Activated naive CD4-positive, alpha-beta T cell treated with anti-CD3 and anti-CD28 coated beads for 36 hours (primary cell): ENCODE results near the gene WFS1. TPM values are rescaled to one million over a fixed set of nuclear protein-coding genes. Genes with fewer than 3 reads are reported as not detected.

Experiments
- CTCF ChIA-PET: fragments of 350-600 bp; sonication (Branson Sonifier 250); formaldehyde crosslinking; loops from one replicate; lab custom pipeline; 2021; ENCODE audit warnings: antibody characterized with exemption; lab: Charles Lee
- DNase-seq: peaks from one replicate; pipeline ENCODE4 v3.0.0-alpha.2; 2020
- H3K27ac Mint-ChIP-seq: one replicate; pipeline ENCODE4 v1.8.0; 2021; ENCODE audit warnings: mild to moderate bottlenecking, mixed read lengths
- H3K27me3 Mint-ChIP-seq: one replicate; pipeline ENCODE4 v1.8.0; 2021; ENCODE audit warnings: low read depth, mixed read lengths
- H3K36me3 Mint-ChIP-seq: one replicate; pipeline ENCODE4 v1.8.0; 2021; ENCODE audit warnings: low read depth, mixed read lengths
- H3K4me1 Mint-ChIP-seq: one replicate; pipeline ENCODE4 v1.8.0; 2021; ENCODE audit warnings: low read depth, mixed read lengths
- H3K4me3 Mint-ChIP-seq: one replicate; pipeline ENCODE4 v1.8.0; 2021; ENCODE audit warnings: mild to moderate bottlenecking, moderate library complexity, mixed read lengths
- H3K9me3 Mint-ChIP-seq: one replicate; pipeline ENCODE4 v1.8.0; 2021; ENCODE audit warnings: mixed read lengths
- intact Hi-C: fragments of 100-400 bp; cut with micrococcal nuclease; formaldehyde crosslinking; loops from one replicate; pipeline ENCODE4 v1.15.1; 2023
- total RNA-seq, 2 experiments: library from RNA; stranded (reverse); gene quantifications; one replicate each; pipeline ENCODE4 v1.2.3, GENCODE V29; 2021

Gene WFS1
- total RNA-seq, 2 experiments from 2014 or later, result 3.6 to 4.5 TPM

GRCh38 chr4:6301051-6301731, 31.5 kb downstream of the WFS1 start:
- CTCF ChIA-PET, result no interaction called here
- Mint-ChIP-seq H3K4me1 (no peaks in the 10 kb centered on the region), H3K36me3 (peaks cover 6% of the 10 kb centered on the region), H3K9me3 (no peaks in the 10 kb centered on the region), H3K27ac (no peak overlapping the region), H3K27me3 (no peaks in the 10 kb centered on the region), H3K4me3 (no peak overlapping the region)
- intact Hi-C loops, result no loop called here
- DNase-seq, result no peak

DNA sequence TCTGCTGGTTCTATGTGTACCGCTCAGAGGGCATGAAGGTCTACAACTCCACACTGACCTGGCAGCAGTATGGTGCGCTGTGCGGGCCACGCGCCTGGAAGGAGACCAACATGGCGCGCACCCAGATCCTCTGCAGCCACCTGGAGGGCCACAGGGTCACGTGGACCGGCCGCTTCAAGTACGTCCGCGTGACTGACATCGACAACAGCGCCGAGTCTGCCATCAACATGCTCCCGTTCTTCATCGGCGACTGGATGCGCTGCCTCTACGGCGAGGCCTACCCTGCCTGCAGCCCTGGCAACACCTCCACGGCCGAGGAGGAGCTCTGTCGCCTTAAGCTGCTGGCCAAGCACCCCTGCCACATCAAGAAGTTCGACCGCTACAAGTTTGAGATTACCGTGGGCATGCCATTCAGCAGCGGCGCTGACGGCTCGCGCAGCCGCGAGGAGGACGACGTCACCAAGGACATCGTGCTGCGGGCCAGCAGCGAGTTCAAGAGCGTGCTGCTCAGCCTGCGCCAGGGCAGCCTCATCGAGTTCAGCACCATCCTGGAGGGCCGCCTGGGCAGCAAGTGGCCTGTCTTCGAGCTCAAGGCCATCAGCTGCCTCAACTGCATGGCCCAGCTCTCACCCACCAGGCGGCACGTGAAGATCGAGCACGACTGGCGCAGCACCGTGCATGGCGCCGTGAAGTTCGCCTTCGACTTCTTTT, 32.2 kb downstream of the WFS1 start:
- no peaks in the 10 kb centered on the region for H3K9me3 Mint-ChIP-seq
- CTCF ChIA-PET, result no interaction called here
- H3K4me3 Mint-ChIP-seq, result no peak overlapping the region
- no peak overlapping the region for H3K27ac Mint-ChIP-seq
- no peak for DNase-seq
- no peaks in the 10 kb centered on the region for H3K4me1 Mint-ChIP-seq
- intact Hi-C loops, result no loop called here
- peaks cover 6% of the 10 kb centered on the region for H3K36me3 Mint-ChIP-seq
- peaks cover 5% of the 10 kb centered on the region for H3K27me3 Mint-ChIP-seq

GRCh38 chr4:6302869-6303268, 33.2 kb downstream of the WFS1 start:
- Mint-ChIP-seq H3K9me3 (no peaks in the 10 kb centered on the region), H3K4me3 (no peak overlapping the region), H3K27me3 (peaks cover 5% of the 10 kb centered on the region), H3K36me3 (peaks cover 6% of the 10 kb centered on the region), H3K27ac (no peak overlapping the region), H3K4me1 (no peaks in the 10 kb centered on the region)
- intact Hi-C loops, result no loop called here
- CTCF ChIA-PET, result no interaction called here
- no peak for DNase-seq

DNA sequence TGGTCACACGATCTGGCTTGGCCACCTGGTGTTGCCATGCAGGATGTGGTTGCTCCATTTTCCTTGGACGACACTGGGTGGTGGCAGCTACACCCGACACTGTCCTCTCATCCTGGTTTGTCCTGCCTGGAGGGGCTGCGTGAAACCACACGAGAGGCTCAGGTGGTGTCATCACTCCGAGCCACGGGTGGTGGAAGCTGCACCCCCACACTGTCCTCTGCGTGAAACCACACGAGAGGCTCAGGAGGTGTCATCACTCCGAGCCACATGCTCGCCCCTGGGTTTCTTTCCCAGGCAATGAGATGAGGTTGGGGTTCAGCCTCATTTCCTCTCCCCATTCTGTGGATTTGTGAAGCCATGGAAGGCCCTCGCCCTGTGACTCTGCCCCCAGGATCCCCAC, 34.3 kb downstream of the WFS1 start:
- intact Hi-C loops, result no loop called here
- CTCF ChIA-PET, result no interaction called here
- no peak for DNase-seq
- Mint-ChIP-seq H3K27me3 (peaks cover 14% of the 10 kb centered on the region), H3K4me1 (no peaks in the 10 kb centered on the region), H3K4me3 (no peak overlapping the region), H3K36me3 (peaks cover 6% of the 10 kb centered on the region), H3K9me3 (no peaks in the 10 kb centered on the region), H3K27ac (no peak overlapping the region)

GRCh38 chr4:6306299-6306698, 36.6 kb downstream of the WFS1 start:
- Mint-ChIP-seq H3K36me3 (peaks cover 6% of the 10 kb centered on the region), H3K4me1 (peaks cover 4% of the 10 kb centered on the region), H3K9me3 (no peaks in the 10 kb centered on the region), H3K4me3 (no peak overlapping the region), H3K27me3 (peaks cover 31% of the 10 kb centered on the region), H3K27ac (no peak overlapping the region)
- no peak for DNase-seq
- CTCF ChIA-PET, result interaction anchor here (0.6 to 1.9 kb wide), 2 partner anchors 25 to 395 kb away, joined by 3 to 8 read pairs; no protein-coding TSS in a partner anchor
- intact Hi-C loops, result no loop called here

DNA sequence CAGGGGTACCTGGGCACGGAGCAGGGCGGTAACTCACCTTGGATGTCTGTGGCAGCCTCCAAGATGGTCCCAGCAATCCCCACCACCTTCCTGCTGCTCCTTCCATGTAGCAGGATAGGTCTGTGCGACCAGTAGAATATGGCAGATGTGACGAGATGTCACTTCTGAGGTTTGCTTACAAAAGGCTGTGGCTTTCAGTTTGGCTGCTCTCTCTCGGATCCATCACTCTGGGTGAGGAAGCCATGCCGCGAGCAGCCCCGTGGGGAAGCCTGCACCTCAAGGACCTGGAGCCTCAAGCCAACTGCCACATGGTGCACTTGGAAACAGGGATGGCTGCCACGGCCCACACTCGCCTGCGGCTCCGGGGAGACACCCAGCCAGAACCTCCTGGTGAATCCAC, 37.6 kb downstream of the WFS1 start:
- no peak for DNase-seq
- Mint-ChIP-seq H3K9me3 (no peaks in the 10 kb centered on the region), H3K27me3 (peaks cover 36% of the 10 kb centered on the region), H3K4me3 (no peak overlapping the region), H3K27ac (no peak overlapping the region), H3K4me1 (peaks cover 4% of the 10 kb centered on the region), H3K36me3 (peaks cover 3% of the 10 kb centered on the region)
- intact Hi-C loops, result no loop called here
- CTCF ChIA-PET, result interaction anchor here (1.9 kb wide), 1 partner anchor 24 kb away, joined by 8 read pairs; no protein-coding TSS in a partner anchor

DNA sequence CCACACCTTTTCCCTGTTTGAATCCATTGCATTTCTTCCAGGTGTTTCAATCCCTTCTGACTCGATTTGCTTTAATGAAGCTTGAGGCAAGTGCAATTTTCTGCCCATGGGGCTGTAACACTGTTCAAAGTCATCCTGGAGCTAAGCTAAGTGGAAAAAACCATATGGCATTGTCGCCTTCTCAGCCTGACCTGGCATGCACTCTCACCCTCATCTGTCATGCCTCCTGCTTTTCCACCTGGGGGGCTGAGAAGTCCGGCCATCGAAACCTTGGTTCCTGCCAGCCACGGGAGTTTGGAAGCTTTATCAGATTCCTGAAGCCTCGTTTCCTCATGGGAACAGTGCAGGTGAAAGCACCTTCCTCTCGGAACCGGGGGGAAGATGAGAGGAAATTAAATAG, 38.2 kb downstream of the WFS1 start:
- Mint-ChIP-seq H3K4me3 (no peak overlapping the region), H3K27ac (no peak overlapping the region), H3K9me3 (no peaks in the 10 kb centered on the region), H3K4me1 (peaks cover 4% of the 10 kb centered on the region), H3K36me3 (no peaks in the 10 kb centered on the region), H3K27me3 (peaks cover 36% of the 10 kb centered on the region)
- CTCF ChIA-PET, result interaction anchor here (0.8 to 1.9 kb wide), 4 partner anchors 23 to 57 kb away, joined by 3 to 8 read pairs (median 4); no protein-coding TSS in a partner anchor
- no peak for DNase-seq
- intact Hi-C loops, result no loop called here

DNA sequence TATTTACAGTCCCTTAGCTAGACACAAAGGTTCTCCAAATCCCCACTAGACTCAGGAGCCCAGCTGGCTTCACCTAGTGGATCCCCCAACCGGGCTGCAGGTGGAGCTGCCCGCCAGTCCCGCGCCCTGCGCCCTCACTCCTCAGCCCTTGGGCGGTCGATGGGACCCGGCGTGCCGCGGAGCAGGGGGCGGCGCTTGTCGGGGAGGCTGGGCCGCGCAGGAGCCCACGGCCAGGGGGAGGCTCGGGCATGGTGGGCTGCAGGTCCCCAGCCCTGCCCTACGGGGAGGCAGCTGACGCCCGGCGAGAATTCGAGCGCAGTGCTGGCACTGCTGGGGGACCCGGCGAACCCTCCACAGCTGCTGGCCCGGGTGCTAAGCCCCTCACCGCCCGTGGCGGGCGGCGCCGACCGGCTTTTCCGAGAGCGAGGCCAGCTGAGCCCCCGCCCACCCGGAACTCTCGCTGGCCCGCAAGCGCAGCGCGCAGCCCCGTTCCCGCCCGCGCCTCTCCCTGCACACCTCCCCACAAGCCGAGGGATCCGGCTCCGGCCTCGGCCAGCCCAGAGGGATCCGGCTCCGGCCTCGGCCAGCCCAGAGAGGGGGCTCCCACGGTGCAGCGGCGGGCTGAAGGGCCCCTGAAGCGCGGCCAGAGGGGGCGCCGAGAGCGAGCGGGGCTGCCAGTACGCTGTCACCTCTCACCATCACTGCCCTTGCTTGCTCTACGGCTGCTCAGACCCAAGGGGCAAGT, 39.4 kb downstream of the WFS1 start:
- H3K4me1 Mint-ChIP-seq, result peaks cover 4% of the 10 kb centered on the region
- H3K9me3 Mint-ChIP-seq, result no peaks in the 10 kb centered on the region
- no peak overlapping the region for H3K27ac Mint-ChIP-seq
- peaks cover 36% of the 10 kb centered on the region for H3K27me3 Mint-ChIP-seq
- DNase-seq, result peak; percentile 15
- CTCF ChIA-PET, result interaction anchor here (0.6 to 1.8 kb wide), 4 partner anchors 19 to 40 kb away, joined by 3 to 5 read pairs (median 5); no protein-coding TSS in a partner anchor
- no peaks in the 10 kb centered on the region for H3K36me3 Mint-ChIP-seq
- peak overlapping the region; percentile 31 for H3K4me3 Mint-ChIP-seq
- intact Hi-C loops, result no loop called here

- intact Hi-C loops, result no loop called here
- Mint-ChIP-seq H3K36me3 (no peaks in the 10 kb centered on the region), H3K27me3 (peaks cover 36% of the 10 kb centered on the region), H3K27ac (no peak overlapping the region), H3K9me3 (no peaks in the 10 kb centered on the region), H3K4me3 (peak overlapping the region; percentile 31), H3K4me1 (peaks cover 4% of the 10 kb centered on the region)
- no peak for DNase-seq
- CTCF ChIA-PET, result interaction anchor here (0.6 to 1.8 kb wide), 4 partner anchors 18 to 40 kb away, joined by 3 to 5 read pairs (median 5); no protein-coding TSS in a partner anchor
Observed at GRCh38 chr4:6309777-6310176, 40.1 kb downstream of the WFS1 start.

DNA sequence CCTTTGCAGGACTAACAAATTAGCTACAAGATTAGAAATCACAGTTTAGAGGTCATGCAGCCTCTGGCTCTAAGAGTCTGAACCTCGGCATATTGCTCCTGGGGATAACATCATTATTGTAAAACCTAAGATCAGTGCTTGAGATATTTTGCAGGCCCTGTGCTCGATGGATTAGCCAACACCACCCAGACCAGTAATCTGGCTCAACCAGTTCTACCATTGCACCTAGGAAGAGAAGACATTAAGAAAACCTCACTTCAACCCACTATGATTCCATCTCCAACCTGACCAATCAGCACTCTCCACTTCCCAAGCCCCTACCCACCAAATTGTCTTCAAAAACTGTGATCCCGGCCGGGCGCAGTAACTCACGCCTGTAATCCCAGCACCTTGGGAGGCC, 43.6 kb downstream of the WFS1 start:
- no peak overlapping the region for H3K27ac Mint-ChIP-seq
- H3K27me3 Mint-ChIP-seq, result peaks cover 27% of the 10 kb centered on the region
- CTCF ChIA-PET, result interaction anchor here (1.1 kb wide), 1 partner anchor 14 kb away, joined by 3 read pairs; no protein-coding TSS in a partner anchor
- H3K9me3 Mint-ChIP-seq, result no peaks in the 10 kb centered on the region
- no peak overlapping the region for H3K4me3 Mint-ChIP-seq
- peaks cover 4% of the 10 kb centered on the region for H3K4me1 Mint-ChIP-seq
- H3K36me3 Mint-ChIP-seq, result no peaks in the 10 kb centered on the region
- no peak for DNase-seq
- intact Hi-C loops, result no loop called here

DNA sequence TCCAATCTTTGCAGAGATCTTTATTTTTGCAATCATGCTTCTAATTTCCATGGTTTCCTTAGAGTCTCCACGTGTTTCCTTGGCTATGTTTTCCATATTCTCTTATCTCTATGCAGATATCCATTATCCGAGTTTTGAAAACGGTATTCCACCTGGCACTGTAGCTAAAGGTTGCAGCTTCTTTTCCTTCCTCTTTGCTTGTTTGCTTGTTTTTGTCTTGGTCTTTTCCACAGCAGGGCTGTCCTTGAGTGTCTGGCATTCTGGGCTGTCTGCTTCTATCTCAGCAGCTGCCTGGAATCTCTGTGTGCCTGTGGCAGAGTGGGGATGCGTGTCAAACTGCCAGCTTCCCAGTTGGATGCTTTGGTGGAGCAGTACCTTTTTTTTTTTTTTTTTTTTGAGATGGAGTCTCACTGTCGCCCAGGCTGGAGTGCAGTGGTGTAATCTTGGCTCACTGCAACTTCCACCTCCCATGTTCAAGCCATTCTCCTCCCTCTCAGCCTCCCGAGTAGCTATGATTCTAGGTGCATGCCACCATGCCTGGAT, 46.9 kb downstream of the WFS1 start:
- H3K4me3 Mint-ChIP-seq, result no peak overlapping the region
- intact Hi-C loops, result no loop called here
- H3K9me3 Mint-ChIP-seq, result no peaks in the 10 kb centered on the region
- H3K36me3 Mint-ChIP-seq, result no peaks in the 10 kb centered on the region
- no peaks in the 10 kb centered on the region for H3K4me1 Mint-ChIP-seq
- DNase-seq, result no peak
- peaks cover 4% of the 10 kb centered on the region for H3K27me3 Mint-ChIP-seq
- H3K27ac Mint-ChIP-seq, result no peak overlapping the region
- CTCF ChIA-PET, result interaction anchor here (1.6 kb wide), 1 partner anchor 66 kb away, joined by 7 read pairs; no protein-coding TSS in a partner anchor

GRCh38 chr4:6318206-6318605, 48.6 kb downstream of the WFS1 start:
- Mint-ChIP-seq H3K36me3 (no peaks in the 10 kb centered on the region), H3K4me1 (no peaks in the 10 kb centered on the region), H3K9me3 (no peaks in the 10 kb centered on the region), H3K27me3 (peaks cover 2% of the 10 kb centered on the region), H3K4me3 (no peak overlapping the region), H3K27ac (no peak overlapping the region)
- CTCF ChIA-PET, result interaction anchor here (2.4 to 3.4 kb wide), 2 partner anchors 10 to 13 kb away, joined by 6 to 17 read pairs; no protein-coding TSS in a partner anchor
- no peak for DNase-seq
- intact Hi-C loops, result no loop called here
